Measurements from ENCODE around the gene KIF26B. TPM values are rescaled to one million over a fixed set of nuclear protein-coding genes. Genes with fewer than 3 reads are reported as not detected.

KIF26B gene
- total and polyA plus RNA-seq, 2 of the 4 experiments (the other 2 are of a cell fraction), result 0.53 to 0.54 TPM

DNA sequence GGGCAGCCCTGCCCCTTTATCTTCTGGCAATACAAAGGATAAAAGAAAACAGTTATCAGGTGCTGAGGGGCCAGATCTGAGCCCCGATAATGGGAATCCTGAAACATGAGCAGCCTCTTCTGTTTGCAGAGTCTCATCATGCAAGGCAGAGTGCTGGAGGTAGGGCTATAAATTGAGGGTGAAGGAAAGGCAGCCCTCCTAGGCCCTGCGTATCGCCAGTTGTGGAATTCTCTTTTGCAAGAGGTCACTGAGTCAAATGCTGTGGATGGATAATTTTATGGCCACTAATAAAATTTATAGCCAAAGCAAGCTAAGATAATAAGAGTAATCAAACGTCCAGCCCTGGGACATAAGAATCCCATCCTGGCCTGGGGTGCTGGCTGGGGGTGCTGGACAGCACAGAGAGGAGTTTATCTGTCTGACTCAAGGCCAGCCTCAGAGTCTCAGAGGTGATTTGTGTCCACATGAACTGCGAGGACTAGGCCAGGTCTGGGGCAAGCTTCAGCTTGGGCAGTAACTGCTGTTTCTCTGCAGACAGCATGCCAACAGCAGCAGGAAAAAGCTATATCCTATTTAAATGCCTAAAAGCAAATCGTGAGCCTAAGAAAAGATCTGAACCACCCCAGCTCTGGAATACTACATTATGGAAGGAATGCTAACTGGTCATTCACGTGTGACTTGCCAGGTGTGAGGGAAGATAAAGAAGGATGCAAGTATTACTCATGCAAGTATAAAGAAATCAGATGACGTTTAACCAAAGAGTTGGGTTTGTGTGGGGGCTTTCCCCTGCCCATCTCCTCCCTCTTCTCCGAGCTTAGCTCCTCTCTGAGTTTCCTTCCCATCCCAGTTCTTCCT, 254.8 kb downstream of the KIF26B start:
- intact Hi-C loops (cut with micrococcal nuclease), result loop anchor here (10.0 kb wide), 1 partner anchor 595 kb away; no protein-coding TSS in a partner anchor
- CTCF ChIA-PET, result no interaction called here
- Histone ChIP-seq H3K27me3 (ENCODE audit: control insufficient read depth, insufficient read depth, low read length) (no peaks in the 10 kb centered on the region), H3K27ac (ENCODE audit: insufficient read depth, low read length) (no peak overlapping the region), H3K18ac (ENCODE audit: low read depth, low read length) (no peak overlapping the region), H3K9me3 (ENCODE audit: control insufficient read depth, insufficient read depth, low read length) (no peaks in the 10 kb centered on the region), H3K4me2 (ENCODE audit: low read depth, low read length) (no peak overlapping the region), H3K56ac (ENCODE audit: extremely low read depth, insufficient read depth, low read length) (no peak overlapping the region), H3K9me1 (ENCODE audit: insufficient read depth, low read length) (peaks cover 4% of the 10 kb centered on the region; the same call in 1 of the 2 replicates), H2BK5ac (ENCODE audit: low read depth, low read length, poor library complexity, severe bottlenecking) (no peak overlapping the region), H3K4me3 (ENCODE audit: insufficient read depth, low read depth, low read length) (no peak overlapping the region), H4K20me1 (ENCODE audit: insufficient read depth, low read length) (no peaks in the 10 kb centered on the region), H3K4me1 (ENCODE audit: control insufficient read depth, insufficient read depth, low read length) (peaks cover 6% of the 10 kb centered on the region), H3K79me1 (ENCODE audit: low read depth in 1 of 2, low read length in 2 of 2) (no peaks in the 10 kb centered on the region), H2AK9ac (replicated peaks; ENCODE audit: low read depth, low read length, poor library complexity) (no peak overlapping the region), H2AFZ (replicated peaks; ENCODE audit: low read length, poor library complexity) (no peak overlapping the region), H2BK20ac (ENCODE audit: low read depth, low read length) (no peak overlapping the region), H2BK120ac (ENCODE audit: low read depth, low read length) (no peak overlapping the region), H3K9ac (ENCODE audit: low read depth, low read length) (no peak overlapping the region), H2BK15ac (ENCODE audit: low read depth, low read length) (no peak overlapping the region), H4K8ac (ENCODE audit: low read depth in 2 of 2, low read length in 2 of 2) (no peak overlapping the region), H3K14ac (replicated peaks; ENCODE audit: low read depth, low read length) (no peak overlapping the region), H3K36me3 (ENCODE audit: control insufficient read depth, insufficient read depth, low read length) (no peaks in the 10 kb centered on the region), H4K5ac (ENCODE audit: low read depth, low read length) (no peak overlapping the region), H3K23ac (ENCODE audit: low read depth, low read length) (no peak overlapping the region), H2AK5ac (ENCODE audit: low read depth, low read length) (no peak overlapping the region), H3K4ac (ENCODE audit: low read depth, low read length) (no peak overlapping the region), H4K91ac (ENCODE audit: insufficient read depth, low read depth, low read length) (no peak overlapping the region)
- in situ Hi-C loops (cut with MboI; ENCODE audit: low sequenced_read_pairs), result no loop called here
- WGBS, 2 experiments (ENCODE audit: extremely low coverage in 2 of 2, insufficient read length in 1 of 2), result 100% methylated on average over 1 of the region's 9 CpGs; no CpG with 5 or more reads in 1 of the 2 experiments
- POLR2A ChIA-PET (ENCODE audit: unreplicated experiment), result no interaction called here
- dilution Hi-C loops (cut with HindIII; ENCODE audit: low sequenced_read_pairs, unreplicated experiment), result no loop called here
- BruUV-seq (replicated peaks), result no TSS peak
- ATAC-seq (ENCODE audit: low read depth) (no peak), DNase-seq (no peak)
- TF ChIP-seq, protein P1, sequence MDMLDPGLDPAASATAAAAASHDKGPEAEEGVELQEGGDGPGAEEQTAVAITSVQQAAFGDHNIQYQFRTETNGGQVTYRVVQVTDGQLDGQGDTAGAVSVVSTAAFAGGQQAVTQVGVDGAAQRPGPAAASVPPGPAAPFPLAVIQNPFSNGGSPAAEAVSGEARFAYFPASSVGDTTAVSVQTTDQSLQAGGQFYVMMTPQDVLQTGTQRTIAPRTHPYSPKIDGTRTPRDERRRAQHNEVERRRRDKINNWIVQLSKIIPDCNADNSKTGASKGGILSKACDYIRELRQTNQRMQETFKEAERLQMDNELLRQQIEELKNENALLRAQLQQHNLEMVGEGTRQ (IDR thresholded peaks at IDR 0.05; ENCODE audit: low read depth, low read length), result no peak
- TF ChIP-seq ELK1 (IDR thresholded peaks at IDR 0.05; ENCODE audit: borderline replicate concordance, low read depth, low read length), result no peak
- no peak for TF ChIP-seq NFE2L2 (IDR thresholded peaks at IDR 0.05; ENCODE audit: low read depth, low read length)
- no peak for TF ChIP-seq MAFK (IDR thresholded peaks at IDR 0.05; ENCODE audit: low read depth, low read length)
- no peak for TF ChIP-seq CHD1 (IDR thresholded peaks at IDR 0.05; ENCODE audit: low read depth, low read length)
- no peak for TF ChIP-seq MAZ (IDR thresholded peaks at IDR 0.05; ENCODE audit: borderline replicate concordance, low read depth, low read length)
- TF ChIP-seq RCOR1 (IDR thresholded peaks at IDR 0.05; ENCODE audit: insufficient replicate concordance, low read length), result no peak
- no peak for TF ChIP-seq POLR2A (IDR thresholded peaks at IDR 0.05; ENCODE audit: low read depth, low read length)
- no peak for TF ChIP-seq BHLHE40 (IDR thresholded peaks at IDR 0.05; ENCODE audit: low read depth, low read length)
- no peak for TF ChIP-seq RFX5 (IDR thresholded peaks at IDR 0.05; ENCODE audit: low read depth, low read length)
- no peak for TF ChIP-seq FOS (IDR thresholded peaks at IDR 0.05; ENCODE audit: low read depth, low read length)
- no peak for TF ChIP-seq SMC3 (IDR thresholded peaks at IDR 0.05; ENCODE audit: low read depth, low read length)
- no peak for TF ChIP-seq CEBPB (IDR thresholded peaks at IDR 0.05; ENCODE audit: low read depth, low read length)
- TF ChIP-seq, protein P2, sequence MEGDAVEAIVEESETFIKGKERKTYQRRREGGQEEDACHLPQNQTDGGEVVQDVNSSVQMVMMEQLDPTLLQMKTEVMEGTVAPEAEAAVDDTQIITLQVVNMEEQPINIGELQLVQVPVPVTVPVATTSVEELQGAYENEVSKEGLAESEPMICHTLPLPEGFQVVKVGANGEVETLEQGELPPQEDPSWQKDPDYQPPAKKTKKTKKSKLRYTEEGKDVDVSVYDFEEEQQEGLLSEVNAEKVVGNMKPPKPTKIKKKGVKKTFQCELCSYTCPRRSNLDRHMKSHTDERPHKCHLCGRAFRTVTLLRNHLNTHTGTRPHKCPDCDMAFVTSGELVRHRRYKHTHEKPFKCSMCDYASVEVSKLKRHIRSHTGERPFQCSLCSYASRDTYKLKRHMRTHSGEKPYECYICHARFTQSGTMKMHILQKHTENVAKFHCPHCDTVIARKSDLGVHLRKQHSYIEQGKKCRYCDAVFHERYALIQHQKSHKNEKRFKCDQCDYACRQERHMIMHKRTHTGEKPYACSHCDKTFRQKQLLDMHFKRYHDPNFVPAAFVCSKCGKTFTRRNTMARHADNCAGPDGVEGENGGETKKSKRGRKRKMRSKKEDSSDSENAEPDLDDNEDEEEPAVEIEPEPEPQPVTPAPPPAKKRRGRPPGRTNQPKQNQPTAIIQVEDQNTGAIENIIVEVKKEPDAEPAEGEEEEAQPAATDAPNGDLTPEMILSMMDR (conservative IDR thresholded peaks at IDR 0.05; ENCODE audit: low read depth, low read length), result no peak
- TF ChIP-seq MXI1 (IDR thresholded peaks at IDR 0.05; ENCODE audit: borderline replicate concordance, low read depth, low read length), result no peak

Data from IMR-90 (cell line).